H9 (cell line): ENCODE results near the gene SPATA46. TPM values are rescaled to one million over a fixed set of nuclear protein-coding genes. Genes with fewer than 3 reads are reported as not detected.

Experiments
- DNase-seq: peaks from one replicate; pipeline ENCODE4 v3.0.0-alpha.2; 2017
- H2AFZ ChIP-seq: one replicate; pipeline ENCODE4 v1.6.1; 2013; ENCODE audit warnings: mild to moderate bottlenecking, low read length, control low read depth, moderate library complexity
- H2AK5ac ChIP-seq: 2 replicates; pipeline ENCODE4 v1.6.1; 2013; ENCODE audit warnings: low read length, control low read depth, mixed read lengths; ENCODE audit not compliant: insufficient read length
- H2BK120ac ChIP-seq: one replicate; pipeline ENCODE4 v1.6.1; 2013; ENCODE audit warnings: low read depth, mild to moderate bottlenecking, low read length, control low read depth, inconsistent platforms; ENCODE audit not compliant: poor library complexity, severe bottlenecking
- H2BK12ac ChIP-seq: 2 replicates; pipeline ENCODE4 v1.6.1; 2013; ENCODE audit warnings: low read length, control low read depth, mixed read lengths, low read depth; ENCODE audit not compliant: insufficient read length
- H2BK15ac ChIP-seq: 2 replicates; pipeline ENCODE4 v1.6.1; 2013; ENCODE audit warnings: low read depth, low read length, control low read depth
- H2BK20ac ChIP-seq: one replicate; pipeline ENCODE4 v1.6.1; 2013; ENCODE audit warnings: low read depth, mild to moderate bottlenecking, low read length, control low read depth, inconsistent platforms; ENCODE audit not compliant: poor library complexity, severe bottlenecking
- H2BK5ac ChIP-seq: 2 replicates; pipeline ENCODE4 v1.6.1; 2013; ENCODE audit warnings: low read length, control low read depth, mixed read lengths; ENCODE audit not compliant: insufficient read length
- H3K14ac ChIP-seq: 2 replicates; pipeline ENCODE4 v1.6.1; 2013; ENCODE audit warnings: low read length, control low read depth; ENCODE audit not compliant: insufficient read depth
- H3K18ac ChIP-seq: 2 replicates; pipeline ENCODE4 v1.6.1; 2013; ENCODE audit warnings: low read depth, mild to moderate bottlenecking, mixed read lengths, low read length, control low read depth; ENCODE audit not compliant: insufficient read length
- H3K23ac ChIP-seq: 2 replicates; pipeline ENCODE4 v1.6.1; 2013; ENCODE audit warnings: low read length, control low read depth, mixed read lengths, low read depth; ENCODE audit not compliant: insufficient read length
- H3K23me2 ChIP-seq: 2 replicates; pipeline ENCODE4 v1.6.1; 2013; ENCODE audit warnings: low read depth, mild to moderate bottlenecking, mixed read lengths, low read length, control low read depth; ENCODE audit not compliant: insufficient read length, poor library complexity, severe bottlenecking
- H3K27ac ChIP-seq: 2 replicates; pipeline ENCODE4 v1.5.1; 2013; ENCODE audit warnings: low read length, control low read depth, mixed read lengths, low read depth; ENCODE audit not compliant: insufficient read length
- H3K27me3 ChIP-seq: 2 replicates; pipeline ENCODE4 v1.6.1; 2013; ENCODE audit warnings: low read length, control low read depth, inconsistent platforms; ENCODE audit not compliant: insufficient read depth
- H3K4ac ChIP-seq: 2 replicates; pipeline ENCODE4 v1.6.1; 2013; ENCODE audit warnings: low read depth, mild to moderate bottlenecking, control low read depth, inconsistent platforms, low read length, moderate library complexity
- H3K4me1 ChIP-seq: 2 replicates; pipeline ENCODE4 v1.6.1; 2013; ENCODE audit warnings: low read length, control low read depth, inconsistent platforms; ENCODE audit not compliant: insufficient read depth
- H3K4me2 ChIP-seq: 2 replicates; pipeline ENCODE4 v1.6.1; 2013; ENCODE audit warnings: low read length, control low read depth, mixed read lengths; ENCODE audit not compliant: insufficient read length, insufficient read depth
- H3K56ac ChIP-seq: 2 replicates; pipeline ENCODE4 v1.6.1; 2013; ENCODE audit warnings: low read depth, mild to moderate bottlenecking, mixed read lengths, low read length, control low read depth; ENCODE audit not compliant: insufficient read length
- H3K79me1 ChIP-seq: 2 replicates; pipeline ENCODE4 v1.6.1; 2013; ENCODE audit warnings: low read depth, mild to moderate bottlenecking, moderate library complexity, low read length, control low read depth, inconsistent platforms; ENCODE audit not compliant: insufficient read depth, poor library complexity, severe bottlenecking
- H3K79me2 ChIP-seq: 2 replicates; pipeline ENCODE4 v1.6.1; 2013; ENCODE audit warnings: low read length, control low read depth, inconsistent platforms; ENCODE audit not compliant: insufficient read depth
- H3K9ac ChIP-seq: 2 replicates; pipeline ENCODE4 v1.6.1; 2013; ENCODE audit warnings: low read length, control low read depth, mixed read lengths; ENCODE audit not compliant: insufficient read length; ENCODE audit errors: extremely low read depth
- H3K9me3 ChIP-seq: one replicate; pipeline ENCODE4 v1.6.1; 2013; ENCODE audit warnings: low read depth, low read length, inconsistent platforms; ENCODE audit not compliant: control insufficient read depth
- H3T11ph ChIP-seq: one replicate; pipeline ENCODE4 v1.6.1; 2013; ENCODE audit warnings: mild to moderate bottlenecking, low read length, control low read depth, inconsistent platforms
- H4K20me1 ChIP-seq: one replicate; pipeline ENCODE4 v1.6.1; 2013; ENCODE audit not compliant: control insufficient read depth, insufficient read length, insufficient read depth
- H4K5ac ChIP-seq: 2 replicates; pipeline ENCODE4 v1.6.1; 2013; ENCODE audit warnings: low read depth, mild to moderate bottlenecking, mixed read lengths, low read length, control low read depth; ENCODE audit not compliant: insufficient read length
- H4K8ac ChIP-seq: replicated peaks from 2 replicates; pipeline ENCODE4 v1.6.1; 2013; ENCODE audit warnings: low read length, control low read depth, mixed read lengths, low read depth; ENCODE audit not compliant: insufficient read length
- H4K91ac ChIP-seq: 2 replicates; pipeline ENCODE4 v1.6.1; 2013; ENCODE audit warnings: low read depth, mild to moderate bottlenecking, moderate library complexity, mixed read lengths, low read length, control low read depth; ENCODE audit not compliant: insufficient read length
- H3K27ac Mint-ChIP-seq, 3 experiments: 2 replicates in 2 of 3; 3 replicates in 1 of 3; pipeline ENCODE4 v1.8.0; 2020 to 2021; ENCODE audit warnings: mixed read lengths in 3 of 3, mild to moderate bottlenecking in 1 of 3, moderate library complexity in 1 of 3
- H3K27me3 Mint-ChIP-seq: 2 replicates; pipeline ENCODE4 v1.8.0; 2021; ENCODE audit warnings: low read depth, mild to moderate bottlenecking, moderate library complexity, mixed read lengths
- H3K36me3 Mint-ChIP-seq, 3 experiments: 2 replicates in 2 of 3; 3 replicates in 1 of 3; pipeline ENCODE4 v1.8.0; 2020 to 2021; ENCODE audit warnings: low read depth in 3 of 3, mixed read lengths in 3 of 3; ENCODE audit not compliant: insufficient read depth in 1 of 3
- H3K4me1 Mint-ChIP-seq, 2 experiments: 2 replicates each; pipeline ENCODE4 v1.8.0; 2020; ENCODE audit warnings: mixed read lengths in 2 of 2
- H3K4me3 Mint-ChIP-seq, 2 experiments: 2 replicates in 1 of 2; 3 replicates in 1 of 2; pipeline ENCODE4 v1.8.0; 2020 to 2021; ENCODE audit warnings: mild to moderate bottlenecking in 2 of 2, mixed read lengths in 2 of 2, moderate library complexity in 1 of 2
- H3K9me3 Mint-ChIP-seq, 2 experiments: 2 replicates in 1 of 2; 3 replicates in 1 of 2; pipeline ENCODE4 v1.8.0; 2020; ENCODE audit warnings: mild to moderate bottlenecking in 2 of 2, mixed read lengths in 2 of 2, moderate library complexity in 1 of 2
- CTCF ChIP-seq: fragments of 200-600 bp; sonication (generic); conservative IDR thresholded peaks from 3 replicates; pipeline ENCODE4 v1.8.0; 2021; ENCODE audit warnings: antibody characterized with exemption, mild to moderate bottlenecking
- WGBS: extraction: QIAGEN DNeasy Blood & Tissue Kit; methylation state at CpG from one replicate; pipeline ENCODE4 v1.1.7; 2013; ENCODE audit warnings: missing lambda C conversion rate, low lambda C conversion rate, mixed read lengths; ENCODE audit not compliant: insufficient read length; ENCODE audit errors: extremely low coverage; 5-methylcytosine and 5-hydroxymethylcytosine counted together
- total RNA-seq: library from RNA; stranded (reverse); gene quantifications from 2 replicates; pipeline ENCODE4 v1.2.1, GENCODE V29; 2021

The SPATA46 gene
- total RNA-seq, 1 experiment from 2014 or later = not detected

GRCh38 chr1:162397943-162398560, 21.4 kb upstream of the SPATA46 start:
- Histone ChIP-seq H4K8ac (no peak overlapping the region), H2AK5ac (no peak overlapping the region), H2BK15ac (no peak overlapping the region), H2BK20ac (no peak overlapping the region), H4K91ac (no peak overlapping the region), H2BK5ac (no peak overlapping the region), H3K79me2 (no peaks in the 10 kb centered on the region), H3T11ph (no peak overlapping the region), H3K79me1 (no peaks in the 10 kb centered on the region), H4K20me1 (no peaks in the 10 kb centered on the region), H3K27ac (no peak overlapping the region), H3K23me2 (no peaks in the 10 kb centered on the region), H3K14ac (no peak overlapping the region), H4K5ac (no peak overlapping the region), H2BK12ac (no peak overlapping the region), H3K23ac (no peak overlapping the region), H3K4me1 (peaks cover 4% of the 10 kb centered on the region; the same call in 1 of the 2 replicates), H3K27me3 (no peaks in the 10 kb centered on the region), H2BK120ac (no peak overlapping the region), H3K9ac (no peak overlapping the region), H3K4ac (no peak overlapping the region), H2AFZ (no peak overlapping the region), H3K9me3 (no peaks in the 10 kb centered on the region), H3K56ac (no peak overlapping the region), H3K4me2 (no peak overlapping the region), H3K18ac (no peak overlapping the region)
- WGBS = no CpG with 5 or more reads among the region's 3 CpGs
- peaks cover 22 to 27% of the 10 kb centered on the region in 2 experiments for H3K4me1 Mint-ChIP-seq
- no peak for DNase-seq
- no peaks in the 10 kb centered on the region for H3K36me3 Mint-ChIP-seq
- no peak overlapping the region; a peak in 1 of 5 replicates for H3K4me3 Mint-ChIP-seq
- no peak for TF ChIP-seq CTCF
- H3K27me3 Mint-ChIP-seq = peaks cover 6% of the 10 kb centered on the region
- no peaks in the 10 kb centered on the region; a peak in 1 of 5 replicates for H3K9me3 Mint-ChIP-seq
- H3K27ac Mint-ChIP-seq = no peak overlapping the region; a peak in 1 of 7 replicates
